ENCODE results near the gene TLN1.

The TLN1 gene, protein sequence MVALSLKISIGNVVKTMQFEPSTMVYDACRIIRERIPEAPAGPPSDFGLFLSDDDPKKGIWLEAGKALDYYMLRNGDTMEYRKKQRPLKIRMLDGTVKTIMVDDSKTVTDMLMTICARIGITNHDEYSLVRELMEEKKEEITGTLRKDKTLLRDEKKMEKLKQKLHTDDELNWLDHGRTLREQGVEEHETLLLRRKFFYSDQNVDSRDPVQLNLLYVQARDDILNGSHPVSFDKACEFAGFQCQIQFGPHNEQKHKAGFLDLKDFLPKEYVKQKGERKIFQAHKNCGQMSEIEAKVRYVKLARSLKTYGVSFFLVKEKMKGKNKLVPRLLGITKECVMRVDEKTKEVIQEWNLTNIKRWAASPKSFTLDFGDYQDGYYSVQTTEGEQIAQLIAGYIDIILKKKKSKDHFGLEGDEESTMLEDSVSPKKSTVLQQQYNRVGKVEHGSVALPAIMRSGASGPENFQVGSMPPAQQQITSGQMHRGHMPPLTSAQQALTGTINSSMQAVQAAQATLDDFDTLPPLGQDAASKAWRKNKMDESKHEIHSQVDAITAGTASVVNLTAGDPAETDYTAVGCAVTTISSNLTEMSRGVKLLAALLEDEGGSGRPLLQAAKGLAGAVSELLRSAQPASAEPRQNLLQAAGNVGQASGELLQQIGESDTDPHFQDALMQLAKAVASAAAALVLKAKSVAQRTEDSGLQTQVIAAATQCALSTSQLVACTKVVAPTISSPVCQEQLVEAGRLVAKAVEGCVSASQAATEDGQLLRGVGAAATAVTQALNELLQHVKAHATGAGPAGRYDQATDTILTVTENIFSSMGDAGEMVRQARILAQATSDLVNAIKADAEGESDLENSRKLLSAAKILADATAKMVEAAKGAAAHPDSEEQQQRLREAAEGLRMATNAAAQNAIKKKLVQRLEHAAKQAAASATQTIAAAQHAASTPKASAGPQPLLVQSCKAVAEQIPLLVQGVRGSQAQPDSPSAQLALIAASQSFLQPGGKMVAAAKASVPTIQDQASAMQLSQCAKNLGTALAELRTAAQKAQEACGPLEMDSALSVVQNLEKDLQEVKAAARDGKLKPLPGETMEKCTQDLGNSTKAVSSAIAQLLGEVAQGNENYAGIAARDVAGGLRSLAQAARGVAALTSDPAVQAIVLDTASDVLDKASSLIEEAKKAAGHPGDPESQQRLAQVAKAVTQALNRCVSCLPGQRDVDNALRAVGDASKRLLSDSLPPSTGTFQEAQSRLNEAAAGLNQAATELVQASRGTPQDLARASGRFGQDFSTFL (N-terminal part only)

DNA sequence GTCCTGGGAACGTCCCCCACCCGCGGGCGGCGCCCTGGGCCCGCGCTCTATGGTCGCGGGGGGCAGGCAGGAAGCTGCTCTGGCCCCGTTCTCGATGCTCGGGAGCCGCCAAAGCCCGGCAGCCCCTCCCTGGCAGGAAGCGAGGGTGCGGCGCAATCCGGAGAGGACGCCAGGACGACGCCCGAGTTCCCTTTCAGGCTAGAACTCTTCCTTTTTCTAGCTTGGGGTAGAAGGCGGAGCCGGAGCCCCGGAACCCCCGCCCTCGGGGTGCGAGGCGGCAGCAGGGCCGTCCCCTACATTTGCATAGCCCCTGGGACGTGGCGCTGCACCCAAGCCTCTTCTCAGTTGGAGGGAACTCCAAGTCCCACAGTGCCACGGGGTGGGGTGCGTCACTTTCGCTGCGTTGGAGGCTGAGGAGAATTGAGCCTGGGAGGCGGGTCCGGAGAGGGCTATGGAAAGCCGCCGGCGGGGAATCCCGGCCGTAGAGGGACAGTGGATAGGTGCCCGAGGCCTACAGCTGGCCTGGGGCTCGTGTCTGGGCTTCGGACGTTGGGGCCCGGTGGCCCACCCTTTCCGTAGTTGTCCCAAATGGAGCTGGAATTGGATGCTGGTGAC is at the start of gene TLN1, which contains the start of gene CREB3:
TSS of gene TLN1 (minus strand) at position 11 of the 615 bp plus-strand sequence. CDS start 6,501 bp downstream, outside the sequence.
TSS of gene CREB3 (plus strand) at position 482 of the 615 bp plus-strand sequence. CDS start at position 589, 107 bp downstream.
- no peaks in the 10 kb centered on the region for H3K27me3 ChIP-seq (replicated peaks; ENCODE audit: control insufficient read depth, insufficient read depth, low read length)
- DNase-seq (ENCODE audit: extremely low read depth, insufficient read length): peak; percentile 99
- H3K4me3 ChIP-seq (replicated peaks; ENCODE audit: low read depth, low read length): peak within 1 kb of the TSS; percentile 92
- H3K36me3 ChIP-seq (ENCODE audit: control insufficient read depth, insufficient read depth, low read length): peaks cover 12% of the 10 kb centered on the region
- TF ChIP-seq, protein P1, sequence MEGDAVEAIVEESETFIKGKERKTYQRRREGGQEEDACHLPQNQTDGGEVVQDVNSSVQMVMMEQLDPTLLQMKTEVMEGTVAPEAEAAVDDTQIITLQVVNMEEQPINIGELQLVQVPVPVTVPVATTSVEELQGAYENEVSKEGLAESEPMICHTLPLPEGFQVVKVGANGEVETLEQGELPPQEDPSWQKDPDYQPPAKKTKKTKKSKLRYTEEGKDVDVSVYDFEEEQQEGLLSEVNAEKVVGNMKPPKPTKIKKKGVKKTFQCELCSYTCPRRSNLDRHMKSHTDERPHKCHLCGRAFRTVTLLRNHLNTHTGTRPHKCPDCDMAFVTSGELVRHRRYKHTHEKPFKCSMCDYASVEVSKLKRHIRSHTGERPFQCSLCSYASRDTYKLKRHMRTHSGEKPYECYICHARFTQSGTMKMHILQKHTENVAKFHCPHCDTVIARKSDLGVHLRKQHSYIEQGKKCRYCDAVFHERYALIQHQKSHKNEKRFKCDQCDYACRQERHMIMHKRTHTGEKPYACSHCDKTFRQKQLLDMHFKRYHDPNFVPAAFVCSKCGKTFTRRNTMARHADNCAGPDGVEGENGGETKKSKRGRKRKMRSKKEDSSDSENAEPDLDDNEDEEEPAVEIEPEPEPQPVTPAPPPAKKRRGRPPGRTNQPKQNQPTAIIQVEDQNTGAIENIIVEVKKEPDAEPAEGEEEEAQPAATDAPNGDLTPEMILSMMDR (IDR thresholded peaks at IDR 0.05; ENCODE audit: insufficient read depth, low read length, poor library complexity, severe bottlenecking): peak; percentile 37

DNA sequence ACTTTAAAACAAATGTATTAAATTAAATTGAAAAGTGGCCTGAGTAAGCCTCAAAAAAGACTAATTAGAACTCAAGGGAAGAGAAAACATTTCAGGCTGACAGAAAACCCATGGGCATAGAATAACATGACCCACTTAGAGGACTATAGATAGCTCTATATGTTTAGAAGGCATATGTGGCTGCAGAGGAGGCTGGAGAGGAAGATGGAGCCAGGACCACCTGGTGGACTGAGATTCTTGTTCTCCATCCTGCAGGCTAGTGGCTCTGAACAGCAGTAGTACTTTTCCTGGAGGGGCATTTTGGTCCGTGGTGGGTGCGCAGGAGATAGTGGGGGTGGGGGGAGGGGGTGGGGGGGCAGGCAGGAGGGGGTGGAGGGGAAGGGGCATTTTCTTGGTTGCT is 49.1 kb upstream of the TLN1 start:
- TF ChIP-seq, protein P1 (IDR thresholded peaks at IDR 0.05; ENCODE audit: insufficient read depth, low read length, poor library complexity, severe bottlenecking): no peak
- Histone ChIP-seq H3K27me3 (replicated peaks; ENCODE audit: control insufficient read depth, insufficient read depth, low read length) (no peaks in the 10 kb centered on the region), H3K4me3 (replicated peaks; ENCODE audit: low read depth, low read length) (no peak overlapping the region), H3K36me3 (ENCODE audit: control insufficient read depth, insufficient read depth, low read length) (peaks cover 3% of the 10 kb centered on the region; the same call in 1 of the 2 replicates)
- DNase-seq (ENCODE audit: extremely low read depth, insufficient read length): no peak

GRCh38 chr9:35778496-35778895 is 46.5 kb upstream of the TLN1 start:
- Histone ChIP-seq H3K36me3 (ENCODE audit: control insufficient read depth, insufficient read depth, low read length) (no peaks in the 10 kb centered on the region), H3K4me3 (replicated peaks; ENCODE audit: low read depth, low read length) (no peak overlapping the region), H3K27me3 (replicated peaks; ENCODE audit: control insufficient read depth, insufficient read depth, low read length) (no peaks in the 10 kb centered on the region)
- TF ChIP-seq, protein P1 (IDR thresholded peaks at IDR 0.05; ENCODE audit: insufficient read depth, low read length, poor library complexity, severe bottlenecking): no peak
- no peak for DNase-seq (ENCODE audit: extremely low read depth, insufficient read length)

- DNase-seq (ENCODE audit: extremely low read depth, insufficient read length): peak; percentile 32
- Histone ChIP-seq H3K4me3 (replicated peaks; ENCODE audit: low read depth, low read length) (no peak overlapping the region), H3K27me3 (replicated peaks; ENCODE audit: control insufficient read depth, insufficient read depth, low read length) (no peaks in the 10 kb centered on the region), H3K36me3 (ENCODE audit: control insufficient read depth, insufficient read depth, low read length) (no peaks in the 10 kb centered on the region)
- TF ChIP-seq, protein P1 (IDR thresholded peaks at IDR 0.05; ENCODE audit: insufficient read depth, low read length, poor library complexity, severe bottlenecking): no peak
Observed at GRCh38 chr9:35776018-35776417, 44.0 kb upstream of the TLN1 start.
